Right atrium auricular region (tissue), 2 donors: ENCODE results near the gene ABR. TPM values are rescaled to one million over a fixed set of nuclear protein-coding genes. Genes with fewer than 3 reads are reported as not detected.
A peak's percentile ranks its signal among the peaks of the same experiment; 100 is the strongest.

ENCODE experiments used
- DNase-seq: peaks from one replicate; pipeline ENCODE4 v3.0.0-alpha.2; 2019; ENCODE audit warnings: low spot score
- H3K27ac ChIP-seq, 2 donors: fragments of 200-600 bp; sonication (generic); 1 replicate in 1 of 2; 2 replicates in 1 of 2; pipeline ENCODE4 v1.5.1; 2016 to 2019
- H3K27me3 ChIP-seq, 2 donors: fragments of 200-600 bp; sonication (generic); one replicate each; pipeline versions ENCODE4 v1.5.1 to v1.6.0; 2017 to 2019
- H3K36me3 ChIP-seq: fragments of 200-600 bp; sonication (generic); one replicate; pipeline ENCODE4 v1.5.1; 2016
- H3K4me1 ChIP-seq, 2 donors: fragments of 200-600 bp; sonication (generic); one replicate each; pipeline versions ENCODE4 v1.5.1 to v1.6.0; 2017 to 2019
- H3K4me3 ChIP-seq, 2 donors: fragments of 200-600 bp; sonication (generic); 1 replicate in 1 of 2; 2 replicates in 1 of 2; pipeline ENCODE4 v1.5.1; 2017 to 2019; ENCODE audit warnings: mild to moderate bottlenecking in 1 of 2, moderate library complexity in 1 of 2
- H3K9me3 ChIP-seq, 2 donors: fragments of 200-600 bp; sonication (generic); one replicate each; pipeline ENCODE4 v1.5.1; 2019
- CTCF ChIP-seq, 2 donors: fragments of 200-600 bp; sonication (generic); IDR thresholded peaks; one replicate each; pipeline ENCODE4 v1.5.1; 2019; ENCODE audit warnings: antibody characterized with exemption in 2 of 2
- total RNA-seq, 2 donors: library from RNA; depleted of rRNA; stranded (reverse); fragments of >200 nt; gene quantifications; one replicate each; pipeline ENCODE4 v1.1.0, GENCODE V29; 2016

ABR gene
- total RNA-seq, 2 donors from 2014 or later: 94.9 to 116 TPM

DNA sequence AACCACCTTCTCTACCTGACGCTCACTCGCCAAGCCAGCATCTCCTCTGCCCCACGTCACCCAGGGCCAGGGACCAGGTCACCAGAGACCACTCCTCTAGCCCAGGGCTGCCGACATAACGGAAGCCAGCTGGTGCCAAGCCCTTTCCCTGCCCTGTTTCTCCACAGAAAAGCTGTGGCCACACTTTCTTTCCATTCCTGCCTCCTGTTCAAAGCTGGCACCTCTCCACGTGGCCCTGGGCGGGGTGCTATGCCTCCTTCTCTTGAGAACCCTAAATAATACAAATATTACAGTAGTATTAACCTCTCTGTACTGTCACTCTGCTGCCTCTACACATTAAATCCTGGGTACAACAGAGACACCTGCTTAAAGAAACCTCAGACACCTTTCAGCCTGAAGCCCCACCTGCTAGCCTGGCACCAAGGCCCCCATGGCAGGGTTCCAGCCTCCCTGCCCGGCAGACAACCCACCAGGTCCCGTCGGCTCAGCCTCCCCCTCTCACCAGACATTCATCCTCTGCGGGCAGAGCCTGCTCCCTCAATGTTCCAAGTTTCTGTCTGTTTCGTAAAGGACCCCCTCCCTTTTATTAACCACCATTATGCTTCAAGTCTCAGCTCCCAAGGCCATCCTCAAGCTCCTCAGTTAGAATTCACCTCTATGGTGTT is 120.5 kb downstream of the ABR start:
- H3K27me3 ChIP-seq: no peaks in the 10 kb centered on the region
- H3K4me1 ChIP-seq: no peaks in the 10 kb centered on the region
- H3K4me3 ChIP-seq: no peak overlapping the region
- no peak for DNase-seq
- H3K36me3 ChIP-seq: peaks cover 51% of the 10 kb centered on the region
- no peak for TF ChIP-seq CTCF (IDR thresholded peaks at IDR 0.05)
- no peak overlapping the region for H3K27ac ChIP-seq
- no peaks in the 10 kb centered on the region for H3K9me3 ChIP-seq

GRCh38 chr17:1058423-1059130 is 121.2 kb downstream of the ABR start:
- Histone ChIP-seq H3K4me1 (no peaks in the 10 kb centered on the region), H3K27me3 (no peaks in the 10 kb centered on the region), H3K27ac (no peak overlapping the region), H3K36me3 (peaks cover 51% of the 10 kb centered on the region), H3K4me3 (no peak overlapping the region), H3K9me3 (no peaks in the 10 kb centered on the region)
- TF ChIP-seq CTCF (IDR thresholded peaks at IDR 0.05): peak in 1 of 2 donors; percentile 66
- no peak for DNase-seq

- no peaks in the 10 kb centered on the region for H3K9me3 ChIP-seq
- DNase-seq: no peak
- no peaks in the 10 kb centered on the region for H3K4me1 ChIP-seq
- no peak for TF ChIP-seq CTCF (IDR thresholded peaks at IDR 0.05)
- no peaks in the 10 kb centered on the region for H3K27me3 ChIP-seq
- H3K27ac ChIP-seq: no peak overlapping the region
- no peak overlapping the region for H3K4me3 ChIP-seq
- H3K36me3 ChIP-seq: peaks cover 43% of the 10 kb centered on the region
These were observed 123.0 kb downstream of the ABR start for GRCh38 chr17:1056761-1057160.

DNA sequence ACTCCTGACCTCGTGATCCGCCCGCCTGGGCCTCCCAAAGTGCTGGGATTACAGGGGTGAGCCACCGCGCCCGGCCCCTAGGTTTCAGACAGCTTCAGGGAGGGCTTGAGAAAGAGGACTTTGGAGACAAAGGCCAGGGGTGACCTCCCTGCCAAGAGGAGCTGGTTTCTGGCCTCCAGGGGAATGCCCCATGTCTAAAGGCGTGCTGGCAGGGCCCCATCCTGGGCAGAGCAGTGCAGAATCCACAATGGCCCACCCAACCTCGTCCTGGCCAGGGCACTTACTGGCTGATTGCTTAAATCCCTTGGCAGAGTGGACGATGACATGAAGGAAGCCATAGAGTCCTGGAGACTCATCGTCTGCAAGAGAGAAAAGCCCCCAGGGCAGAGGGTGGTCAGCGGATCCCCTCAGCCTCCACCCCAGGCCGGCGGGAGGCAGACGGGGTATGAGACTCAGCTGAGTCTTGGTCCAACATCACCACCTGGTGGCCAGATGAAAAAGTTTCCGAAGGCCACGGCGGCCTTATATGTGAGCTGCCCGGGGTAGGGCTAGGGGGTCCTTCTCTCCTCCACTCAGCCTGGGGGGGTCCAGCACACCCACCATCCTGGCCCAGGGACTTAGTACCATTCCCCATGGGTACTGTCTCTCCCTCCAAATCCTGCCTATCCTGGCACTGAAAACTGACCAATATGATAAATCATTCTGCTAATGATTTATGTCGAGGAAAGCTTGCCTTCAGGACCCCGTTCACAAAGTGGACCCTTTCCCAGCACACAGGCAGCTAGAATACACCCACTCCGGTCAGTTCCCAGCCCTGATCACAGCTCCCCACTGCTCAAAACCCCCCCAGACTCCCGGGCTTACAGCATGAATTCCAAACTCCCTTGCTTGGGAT is 123.8 kb downstream of the ABR start:
- no peak overlapping the region for H3K27ac ChIP-seq
- peaks cover 43% of the 10 kb centered on the region for H3K36me3 ChIP-seq

DNA sequence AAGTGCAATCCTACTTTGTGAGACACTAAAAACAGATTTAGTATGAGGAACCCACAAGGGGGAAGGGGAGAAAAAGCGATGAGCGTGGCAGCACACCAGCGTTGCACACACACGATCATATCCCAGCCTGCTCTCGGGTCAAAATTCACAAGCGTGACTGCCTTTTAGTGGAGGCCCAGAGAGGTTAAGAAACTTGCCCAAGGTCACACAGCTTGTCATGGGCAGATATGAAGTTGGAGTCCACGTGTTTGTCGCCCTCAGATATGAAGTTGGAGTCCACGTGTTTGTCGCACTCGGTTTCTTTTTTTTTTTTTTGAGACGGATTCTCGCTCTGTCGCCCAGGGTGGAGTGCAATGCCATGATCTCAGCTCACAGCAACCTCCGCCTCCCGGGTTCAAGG is 124.5 kb downstream of the ABR start:
- TF ChIP-seq CTCF (IDR thresholded peaks at IDR 0.05): no peak
- DNase-seq: no peak
- Histone ChIP-seq H3K4me3 (no peak overlapping the region), H3K9me3 (no peaks in the 10 kb centered on the region), H3K27ac (no peak overlapping the region), H3K27me3 (no peaks in the 10 kb centered on the region), H3K36me3 (peaks cover 45% of the 10 kb centered on the region), H3K4me1 (no peaks in the 10 kb centered on the region)

More for the DNA sequence above, 123.8 kb downstream of the ABR start:
- Histone ChIP-seq H3K4me1 (no peaks in the 10 kb centered on the region), H3K4me3 (no peak overlapping the region), H3K9me3 (no peaks in the 10 kb centered on the region), H3K27me3 (no peaks in the 10 kb centered on the region)
- peak; percentile 54 to 87 for TF ChIP-seq CTCF (IDR thresholded peaks at IDR 0.05)
- DNase-seq: peak; percentile 80
